Posterior cingulate gyrus (tissue), 11 donors: ENCODE measurements around the gene FAM177A1.
"Not testable (repeated sequence)": the region's sequence is repeated elsewhere in the genome, so short reads cannot be mapped to it uniquely, and the experiment has no call there.

Experiments used
- DNase-seq, 10 donors: peaks; one replicate each; pipeline versions ENCODE4 v3.0.0 to v3.0.0-alpha.2; 2020 to 2021; ENCODE audit warnings: mixed read lengths in 3 of 10
- intact Hi-C: fragments of 100-400 bp; cut with DNase I; formaldehyde crosslinking; loops from one replicate; pipeline ENCODE4 v1.15.1; 2023

The FAM177A1 gene

GRCh38 chr14:35046048-35046750 lies at the start of gene FAM177A1:
FAM177A1 (plus strand) TSS chr14:35046272; CDS start chr14:35046464, 192 bp downstream.
- peak; percentile 95 to 100 (median 98) for DNase-seq
- intact Hi-C loops, result loop anchor here (1.0 to 10.0 kb wide), 5 partner anchors 64 to 374 kb away; partner anchors contain the start of genes PRORP and SRP54

- no peak for DNase-seq
These were observed 48.3 kb upstream of the FAM177A1 start for GRCh38 chr14:34997762-34998161.

DNA sequence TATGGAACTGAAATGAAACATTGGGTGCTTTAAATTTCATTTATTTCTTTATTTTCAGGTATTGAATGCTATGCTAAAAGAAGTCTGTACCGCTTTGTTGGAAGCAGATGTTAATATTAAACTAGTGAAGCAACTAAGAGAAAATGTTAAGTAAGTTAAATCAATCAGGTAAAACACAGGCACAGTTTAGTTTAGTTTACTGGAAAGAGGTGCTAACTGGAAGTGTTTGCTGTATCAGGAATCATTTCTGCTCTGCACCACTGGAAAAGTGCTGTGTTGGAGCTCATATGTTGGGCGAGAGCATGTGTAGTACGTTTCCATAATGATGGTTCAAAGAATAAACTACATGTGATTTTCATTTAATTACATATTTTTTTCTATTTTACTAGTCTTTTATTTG lies 46.6 kb upstream of the FAM177A1 start:
- intact Hi-C loops, result no loop called here
- DNase-seq, result no peak

More at GRCh38 chr14:34997762-34998161, 48.3 kb upstream of the FAM177A1 start:
- intact Hi-C loops, result no loop called here

- intact Hi-C loops, result no loop called here
- DNase-seq, result no peak
These were observed 44.5 kb upstream of the FAM177A1 start for GRCh38 chr14:35001621-35002020.

DNA sequence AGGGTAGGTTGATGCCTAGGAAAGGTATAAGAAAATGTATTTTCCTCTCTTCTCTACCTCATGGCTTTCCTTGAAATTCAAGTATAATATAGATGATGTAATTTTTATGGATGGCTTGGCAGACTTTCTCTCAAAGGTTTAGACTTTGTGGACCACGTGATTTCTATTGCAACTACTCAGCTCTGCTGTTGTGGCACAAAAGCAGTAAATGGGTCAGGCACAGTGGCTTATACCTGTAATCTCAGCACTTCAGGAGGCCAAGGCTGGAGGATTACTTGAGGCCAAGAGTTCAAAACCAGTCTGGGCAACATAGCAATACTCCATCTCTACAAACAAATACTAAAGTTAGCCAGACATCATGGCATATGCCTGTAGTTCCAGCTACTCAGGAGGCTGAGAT lies 41.2 kb upstream of the FAM177A1 start:
- intact Hi-C loops, result no loop called here

GRCh38 chr14:35016568-35016967 lies 29.5 kb upstream of the FAM177A1 start:
- intact Hi-C loops, result no loop called here
- no peak for DNase-seq

More for the DNA sequence above, 41.2 kb upstream of the FAM177A1 start:
- no peak for DNase-seq

- intact Hi-C loops, result no loop called here
- DNase-seq, result no peak
These were observed 25.4 kb upstream of the FAM177A1 start for GRCh38 chr14:35020713-35021112.

GRCh38 chr14:35028435-35028834 lies 17.6 kb upstream of the FAM177A1 start:
- intact Hi-C loops, result no loop called here
- no peak for DNase-seq

DNA sequence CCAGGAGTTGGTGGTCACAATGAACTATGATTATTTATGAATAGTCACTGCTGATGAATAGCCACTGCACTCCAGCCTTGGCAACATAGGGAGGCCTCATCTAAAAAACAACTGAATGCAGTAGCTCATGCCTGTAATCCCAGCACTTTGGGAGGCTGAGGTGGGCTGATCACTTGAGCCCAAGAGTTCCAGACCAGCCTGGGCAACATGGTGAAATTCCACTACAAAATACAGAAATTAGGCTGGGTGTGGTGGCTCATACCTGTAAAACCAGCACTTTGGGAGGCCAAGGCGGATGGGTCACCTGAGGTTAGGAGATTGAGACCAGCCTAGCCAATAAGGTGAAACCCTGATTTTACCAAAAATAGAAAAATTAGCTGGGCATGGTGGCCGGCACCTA lies 13.5 kb upstream of the FAM177A1 start:
- intact Hi-C loops, result no loop called here

DNA sequence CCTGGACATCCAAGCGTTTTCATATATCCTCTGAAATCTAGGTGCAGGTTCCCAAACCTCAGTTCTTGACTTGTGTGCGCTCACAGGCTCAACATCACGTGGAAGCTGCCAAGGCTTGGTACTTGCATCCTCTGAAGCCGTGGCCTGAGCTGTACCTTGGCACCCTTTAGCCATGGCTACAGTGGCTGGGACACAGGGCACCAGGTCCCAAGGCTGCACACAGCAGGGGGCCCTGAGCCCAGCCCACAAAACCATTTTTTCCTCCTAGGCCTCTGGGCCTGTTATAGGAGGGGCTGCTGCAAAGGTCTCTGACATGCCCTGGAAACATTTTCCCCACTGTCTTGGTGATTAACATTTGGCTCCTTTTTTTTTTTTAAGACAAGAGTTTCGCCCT lies 11.6 kb upstream of the FAM177A1 start:
- no peak for DNase-seq
- intact Hi-C loops, result no loop called here

More for the DNA sequence above, 13.5 kb upstream of the FAM177A1 start:
- peak in 1 of 10 donors; percentile 30 for DNase-seq

DNA sequence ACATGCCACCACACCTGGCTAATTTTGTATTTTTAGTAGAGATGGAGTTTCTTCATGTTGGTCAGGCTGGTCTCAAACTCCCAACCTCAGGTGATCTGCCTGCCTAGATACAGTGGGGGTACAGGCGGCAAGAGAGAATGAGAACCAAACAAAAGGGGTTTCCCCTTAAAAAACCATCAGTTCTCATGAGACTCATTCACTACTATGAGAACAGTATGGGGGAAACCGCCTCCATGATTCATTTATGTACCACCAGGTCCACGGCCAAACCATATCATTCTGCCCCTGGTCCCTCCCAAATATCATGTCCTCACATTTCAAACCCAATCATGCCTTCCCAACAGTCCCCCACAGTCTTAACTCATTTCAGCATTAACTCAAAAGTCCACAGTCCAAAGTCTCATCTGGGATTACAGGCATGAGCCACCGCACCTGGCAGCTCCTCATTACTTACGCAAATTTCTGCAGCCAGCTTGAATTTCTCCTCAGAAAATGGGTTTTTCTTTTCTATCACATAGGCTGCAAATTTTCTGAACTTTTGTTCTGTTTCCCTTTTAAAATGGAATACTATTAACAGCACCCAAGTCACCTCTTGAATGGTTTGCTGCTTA lies 11.0 kb upstream of the FAM177A1 start:
- intact Hi-C loops, DNase-seq: not testable (repeated sequence)

DNA sequence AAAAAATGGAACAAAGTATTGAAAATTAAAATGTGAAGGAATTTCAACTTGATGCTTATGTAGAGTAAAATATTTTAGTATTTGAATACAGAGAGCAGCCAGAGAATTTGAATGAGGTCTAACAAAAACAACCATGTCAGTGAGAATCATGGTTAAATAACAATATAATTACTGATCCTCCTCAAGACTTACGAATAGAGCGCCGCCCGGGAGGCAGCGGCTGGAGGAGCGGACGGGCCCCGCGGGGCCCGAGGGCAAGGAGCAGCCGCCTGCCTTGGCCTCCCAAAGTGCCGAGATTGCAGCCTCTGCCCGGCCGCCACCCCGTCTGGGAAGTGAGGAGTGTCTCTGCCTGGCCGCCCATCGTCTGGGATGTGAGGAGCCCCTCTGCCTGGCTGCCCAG lies 7.8 kb upstream of the FAM177A1 start:
- intact Hi-C loops, DNase-seq: not testable (repeated sequence)

GRCh38 chr14:35042632-35043031 lies 3.4 kb upstream of the FAM177A1 start:
- DNase-seq, result no peak
- intact Hi-C loops, result loop anchor here (10.0 kb wide), 1 partner anchor 372 kb away; no protein-coding TSS in a partner anchor

DNA sequence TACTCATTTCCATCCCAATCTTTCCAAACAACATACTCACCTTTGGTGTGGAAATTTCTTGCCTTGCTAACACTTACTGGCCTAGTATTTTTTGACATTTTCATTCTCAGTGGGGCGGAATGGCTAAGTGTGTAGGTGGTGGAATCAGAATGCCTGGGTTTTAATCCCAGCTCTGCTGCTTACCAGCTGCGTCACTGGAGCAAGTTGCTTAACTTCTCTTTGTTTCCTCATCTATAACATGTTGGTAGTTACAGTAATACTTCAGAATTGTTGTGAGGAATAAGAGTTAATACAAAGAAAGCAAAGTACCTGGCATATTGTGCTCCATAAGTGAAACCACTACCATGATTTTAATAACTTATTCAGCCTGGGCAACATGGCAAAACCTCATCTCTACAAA lies 3.0 kb upstream of the FAM177A1 start:
- intact Hi-C loops, result loop anchor here (10.0 kb wide), 1 partner anchor 372 kb away; no protein-coding TSS in a partner anchor
- DNase-seq, result no peak

- DNase-seq, result no peak
- intact Hi-C loops, result loop anchor here (5.0 to 10.0 kb wide), 2 partner anchors 370 to 373 kb away; no protein-coding TSS in a partner anchor
These were observed 904 bp upstream of the FAM177A1 start for GRCh38 chr14:35044939-35045797.

DNA sequence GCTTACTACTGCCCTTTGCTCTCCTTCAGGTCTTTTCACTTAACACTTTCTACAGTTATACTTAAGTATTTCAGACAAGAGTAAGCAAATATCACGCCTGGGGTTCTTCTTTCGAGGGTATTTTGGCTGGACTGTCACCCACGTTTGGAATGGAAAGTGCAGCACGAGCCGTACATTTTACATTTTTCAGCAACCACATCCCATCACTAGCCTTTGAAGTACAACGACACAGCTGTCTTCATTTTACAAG lies 349 bp upstream of the FAM177A1 start:
- intact Hi-C loops, result loop anchor here (1.0 to 10.0 kb wide), 5 partner anchors 63 to 373 kb away; partner anchors contain the start of genes PRORP and SRP54
- no peak for DNase-seq

DNA sequence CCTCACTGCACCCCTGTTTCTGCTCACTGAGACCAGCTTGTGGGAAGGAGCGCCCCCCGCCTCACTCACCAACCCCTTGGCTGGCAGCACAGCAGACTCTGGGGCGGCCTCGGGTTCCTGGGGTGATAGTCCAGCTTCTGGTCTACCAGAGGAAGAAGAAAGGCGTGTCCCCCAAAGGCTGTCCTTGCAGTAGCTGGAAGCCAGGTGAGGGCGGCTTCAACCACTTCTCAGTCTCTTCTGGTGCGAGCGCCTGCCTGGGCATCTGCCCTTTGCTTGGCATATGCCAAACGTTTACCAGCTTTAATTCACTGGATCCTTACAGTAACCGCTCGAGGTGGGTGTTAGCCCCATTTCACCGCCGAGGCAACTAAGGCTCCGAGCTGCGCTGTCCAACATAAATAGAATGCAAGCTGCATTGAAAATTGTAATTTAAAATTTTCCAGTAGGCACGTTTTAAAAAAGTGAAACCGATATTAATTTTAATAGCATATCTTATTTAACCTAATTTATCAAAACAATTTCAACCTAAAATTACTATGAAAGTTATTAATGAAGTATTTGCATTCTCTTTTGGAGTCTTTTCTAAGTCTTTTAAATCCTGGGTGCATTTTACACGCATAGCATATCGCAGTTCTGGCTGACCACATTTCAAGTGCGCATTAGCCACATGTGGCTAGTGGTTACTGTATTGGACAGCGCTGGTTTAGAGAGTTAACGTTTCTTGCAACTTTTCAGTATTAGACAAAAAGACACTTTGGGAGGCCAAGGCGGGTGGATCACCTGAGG lies 872 bp downstream of the FAM177A1 start:
- intact Hi-C loops, result loop anchor here (1.0 to 10.0 kb wide), 5 partner anchors 65 to 375 kb away; partner anchors contain the start of genes PRORP and SRP54

DNA sequence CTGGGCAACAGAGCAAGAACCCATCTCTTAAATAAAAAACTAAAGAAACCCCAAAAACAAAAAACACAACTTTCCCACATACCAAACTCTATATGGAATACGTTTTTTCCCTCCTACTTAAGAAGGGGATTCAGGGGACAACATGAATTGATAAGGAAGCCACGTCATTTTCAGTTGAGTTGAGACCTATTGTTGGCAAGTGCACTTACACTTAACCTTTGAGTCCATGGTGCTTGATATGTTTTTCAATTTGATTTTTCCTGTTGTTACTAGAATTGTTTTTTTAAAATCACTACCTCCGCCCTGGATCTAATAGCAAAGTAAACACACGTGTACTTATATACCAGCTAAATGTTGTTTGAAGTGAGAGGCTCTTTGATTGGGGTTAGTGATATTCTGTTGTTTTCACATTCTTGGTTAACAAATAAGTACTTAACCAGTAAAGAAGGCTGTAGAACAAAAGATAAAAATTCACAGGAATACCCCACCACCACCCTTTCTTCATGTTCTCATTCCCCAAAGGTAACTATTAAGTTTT lies 2.0 kb downstream of the FAM177A1 start:
- DNase-seq, result no peak
- intact Hi-C loops, result loop anchor here (2.0 to 10.0 kb wide), 3 partner anchors 175 to 376 kb away; no protein-coding TSS in a partner anchor

More for the DNA sequence above, 872 bp downstream of the FAM177A1 start:
- DNase-seq, result peak in 3 of 10 donors; percentile 36 to 84 (median 40)

GRCh38 chr14:35050652-35051051 lies 4.6 kb downstream of the FAM177A1 start:
- DNase-seq, result no peak
- intact Hi-C loops, result no loop called here

- intact Hi-C loops, result no loop called here
- DNase-seq, result no peak
These were observed 5.7 kb downstream of the FAM177A1 start for GRCh38 chr14:35051796-35052195.
